Activated CD4-positive, alpha-beta T cell treated with anti-CD3 and anti-CD28 coated beads, Interleukin-2, amount 50 U/mL, for 1 hour (primary cell): Measurements from ENCODE around the gene TAS2R40.
"Not testable (repeated sequence)": the region's sequence is repeated elsewhere in the genome, so short reads cannot be mapped to it uniquely, and the experiment has no call there.

Experiments used
- DNase-seq: peaks from one replicate; pipeline ENCODE4 v3.0.0-alpha.2; 2020

Gene TAS2R40

GRCh38 chr7:143221737-143222136, at the start of gene TAS2R40:
TAS2R40 (plus strand) TSS chr7:143222037; CDS start chr7:143222079, 42 bp downstream.
- DNase-seq: no peak

- DNase-seq: no peak
Observed at GRCh38 chr7:143172354-143172753, 49.5 kb upstream of the TAS2R40 start.

- no peak for DNase-seq
Observed at GRCh38 chr7:143176128-143176527, 45.7 kb upstream of the TAS2R40 start.

- no peak for DNase-seq
Observed at GRCh38 chr7:143177374-143178119, 44.3 kb upstream of the TAS2R40 start.

GRCh38 chr7:143180771-143181170, 41.1 kb upstream of the TAS2R40 start:
- DNase-seq: not testable (repeated sequence)

GRCh38 chr7:143181349-143181748, 40.5 kb upstream of the TAS2R40 start:
- DNase-seq: no peak

GRCh38 chr7:143183024-143183423, 38.8 kb upstream of the TAS2R40 start, which contains the start of gene TAS2R39:
TAS2R39 (plus strand) TSS chr7:143183419; CDS start chr7:143183419, 0 bp downstream.
- no peak for DNase-seq

GRCh38 chr7:143185551-143185950, 36.3 kb upstream of the TAS2R40 start:
- DNase-seq: no peak

- DNase-seq: no peak
Observed at GRCh38 chr7:143188994-143189393, 32.8 kb upstream of the TAS2R40 start.

GRCh38 chr7:143193880-143194279, 28.0 kb upstream of the TAS2R40 start:
- no peak for DNase-seq

GRCh38 chr7:143199040-143199439, 22.8 kb upstream of the TAS2R40 start:
- DNase-seq: no peak

- no peak for DNase-seq
Observed at GRCh38 chr7:143202161-143202560, 19.7 kb upstream of the TAS2R40 start.

GRCh38 chr7:143203386-143203785, 18.5 kb upstream of the TAS2R40 start:
- no peak for DNase-seq

- no peak for DNase-seq
Observed at GRCh38 chr7:143205560-143206293, 16.1 kb upstream of the TAS2R40 start.

- DNase-seq: no peak
Observed at GRCh38 chr7:143210541-143210940, 11.3 kb upstream of the TAS2R40 start.

- DNase-seq: not testable (repeated sequence)
Observed at GRCh38 chr7:143213478-143213877, 8.4 kb upstream of the TAS2R40 start.

GRCh38 chr7:143214789-143215679, 6.8 kb upstream of the TAS2R40 start:
- DNase-seq: peak; percentile 52

GRCh38 chr7:143216151-143216550, 5.7 kb upstream of the TAS2R40 start:
- DNase-seq: no peak

- no peak for DNase-seq
Observed at GRCh38 chr7:143216686-143217085, 5.2 kb upstream of the TAS2R40 start.

GRCh38 chr7:143217806-143218205, 4.0 kb upstream of the TAS2R40 start:
- DNase-seq: no peak

- DNase-seq: no peak
Observed at GRCh38 chr7:143221286-143221685, 551 bp upstream of the TAS2R40 start.

GRCh38 chr7:143222782-143223181, 945 bp downstream of the TAS2R40 start:
- no peak for DNase-seq

- DNase-seq: no peak
Observed at GRCh38 chr7:143223784-143224183, 1.9 kb downstream of the TAS2R40 start.
